Ecto neural progenitor cell (in vitro differentiated cells): ENCODE results near the gene CDC6.
A peak's percentile ranks its signal among the peaks of the same experiment; 100 is the strongest.

Source experiments
- DNase-seq: peaks from one replicate; pipeline ENCODE4 v3.0.0-alpha.2; 2018; ENCODE audit warnings: low spot score

The CDC6 gene, protein sequence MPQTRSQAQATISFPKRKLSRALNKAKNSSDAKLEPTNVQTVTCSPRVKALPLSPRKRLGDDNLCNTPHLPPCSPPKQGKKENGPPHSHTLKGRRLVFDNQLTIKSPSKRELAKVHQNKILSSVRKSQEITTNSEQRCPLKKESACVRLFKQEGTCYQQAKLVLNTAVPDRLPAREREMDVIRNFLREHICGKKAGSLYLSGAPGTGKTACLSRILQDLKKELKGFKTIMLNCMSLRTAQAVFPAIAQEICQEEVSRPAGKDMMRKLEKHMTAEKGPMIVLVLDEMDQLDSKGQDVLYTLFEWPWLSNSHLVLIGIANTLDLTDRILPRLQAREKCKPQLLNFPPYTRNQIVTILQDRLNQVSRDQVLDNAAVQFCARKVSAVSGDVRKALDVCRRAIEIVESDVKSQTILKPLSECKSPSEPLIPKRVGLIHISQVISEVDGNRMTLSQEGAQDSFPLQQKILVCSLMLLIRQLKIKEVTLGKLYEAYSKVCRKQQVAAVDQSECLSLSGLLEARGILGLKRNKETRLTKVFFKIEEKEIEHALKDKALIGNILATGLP

DNA sequence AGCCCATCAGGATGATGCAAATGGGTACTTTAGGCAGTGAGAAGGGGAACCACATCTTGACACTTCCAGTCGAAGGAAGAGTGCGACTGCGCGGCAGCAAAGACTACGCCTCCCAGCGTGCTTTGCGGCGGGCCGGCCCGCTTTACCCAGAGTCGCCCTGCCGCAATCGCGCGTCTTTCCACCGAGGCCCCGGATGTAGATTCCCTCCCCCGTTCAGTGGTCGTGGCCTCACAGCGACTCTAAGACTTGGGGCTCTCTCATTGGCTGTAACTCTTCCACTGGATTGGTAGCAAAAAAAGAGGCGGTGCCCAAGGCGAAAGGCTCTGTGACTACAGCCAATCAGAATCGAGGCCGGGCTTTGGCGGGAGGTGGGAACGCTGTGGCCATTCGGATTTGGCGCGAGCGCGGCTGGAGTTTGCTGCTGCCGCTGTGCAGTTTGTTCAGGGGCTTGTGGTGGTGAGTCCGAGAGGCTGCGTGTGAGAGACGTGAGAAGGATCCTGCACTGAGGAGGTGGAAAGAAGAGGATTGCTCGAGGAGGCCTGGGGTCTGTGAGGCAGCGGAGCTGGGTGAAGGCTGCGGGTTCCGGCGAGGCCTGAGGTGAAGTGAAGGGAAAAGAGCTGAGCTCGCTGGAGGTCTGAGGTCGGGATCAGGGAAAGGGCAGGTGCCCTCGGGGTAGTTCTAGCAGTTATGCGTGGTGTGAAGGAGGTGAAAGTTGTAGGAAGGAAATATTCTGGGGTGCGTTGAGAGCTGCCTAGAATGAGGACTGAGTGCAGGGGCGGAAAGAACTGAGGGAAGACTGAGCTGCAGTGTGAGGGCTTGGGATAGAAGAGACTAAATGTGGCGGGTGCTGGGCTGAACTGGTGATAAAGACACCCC is at the start of gene CDC6:
CDC6 (plus strand) TSS at position 386 of the 876 bp plus-strand sequence. CDS start 1,542 bp downstream, outside the sequence.
- DNase-seq: peak; percentile 100

DNA sequence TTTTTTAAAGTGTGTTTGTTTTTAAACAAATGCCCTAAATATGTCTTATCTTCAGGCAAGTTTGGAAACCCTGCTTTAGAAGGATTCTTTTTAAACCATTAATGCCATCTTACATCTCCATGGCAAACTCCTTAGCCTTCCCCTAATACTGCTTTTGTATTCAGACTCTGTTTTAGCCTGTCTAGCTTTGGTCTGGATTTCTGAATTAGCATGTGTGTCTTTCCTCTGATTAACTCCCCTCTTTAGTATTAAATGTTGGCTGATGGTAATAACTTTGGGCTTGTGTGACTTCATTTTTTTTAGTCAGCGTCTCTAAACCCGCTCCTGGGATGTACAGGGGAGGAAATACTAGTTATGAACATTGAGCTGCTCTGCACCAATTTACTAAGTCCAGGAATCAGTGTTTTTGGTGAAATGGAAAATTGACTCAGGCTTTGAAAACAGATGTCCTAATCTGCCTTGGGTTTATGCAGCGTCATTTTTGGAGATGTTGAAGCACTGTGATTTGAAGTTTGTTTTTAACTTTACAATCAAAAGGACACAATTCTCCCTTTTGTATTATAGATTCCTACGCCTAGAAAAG is 46.3 kb upstream of the CDC6 start:
- DNase-seq: no peak

DNA sequence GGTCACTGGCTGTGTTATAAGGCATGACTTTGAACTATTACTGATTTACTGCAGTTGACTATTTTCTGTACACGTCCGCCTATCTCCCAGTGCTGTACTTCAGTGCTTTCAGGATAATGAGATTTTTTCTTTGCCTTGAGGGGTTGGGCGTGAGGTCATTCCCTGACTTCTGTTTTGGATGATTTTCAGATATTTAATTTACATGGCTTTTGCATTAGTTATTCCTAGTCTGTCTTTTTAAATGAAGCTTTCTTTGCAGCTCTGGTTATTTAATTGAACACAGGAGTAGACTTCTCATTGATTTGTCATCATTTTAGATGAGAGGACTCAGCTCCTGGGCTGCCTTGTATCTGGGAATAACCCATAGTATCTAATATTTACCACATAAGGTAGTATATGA is 44.9 kb upstream of the CDC6 start:
- no peak for DNase-seq

DNA sequence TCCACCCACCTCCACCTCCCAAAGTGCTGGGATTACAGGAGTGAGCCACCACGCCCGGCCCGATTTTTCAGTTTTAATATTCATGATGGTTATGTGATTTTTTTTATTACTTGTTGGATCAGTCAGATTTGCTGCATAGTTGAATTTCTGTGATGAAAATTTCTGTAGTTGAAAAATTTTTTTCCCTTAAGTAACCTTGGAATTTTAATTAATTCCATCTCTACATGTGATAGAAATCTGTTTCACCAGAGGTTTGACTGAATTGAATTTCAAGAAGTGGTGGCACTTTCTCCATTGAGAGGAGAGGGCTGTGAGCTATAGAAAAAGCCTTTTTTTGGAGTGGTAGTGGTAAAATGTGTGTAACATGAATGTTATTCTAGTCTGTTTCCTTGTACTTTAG is 43.9 kb upstream of the CDC6 start:
- no peak for DNase-seq

DNA sequence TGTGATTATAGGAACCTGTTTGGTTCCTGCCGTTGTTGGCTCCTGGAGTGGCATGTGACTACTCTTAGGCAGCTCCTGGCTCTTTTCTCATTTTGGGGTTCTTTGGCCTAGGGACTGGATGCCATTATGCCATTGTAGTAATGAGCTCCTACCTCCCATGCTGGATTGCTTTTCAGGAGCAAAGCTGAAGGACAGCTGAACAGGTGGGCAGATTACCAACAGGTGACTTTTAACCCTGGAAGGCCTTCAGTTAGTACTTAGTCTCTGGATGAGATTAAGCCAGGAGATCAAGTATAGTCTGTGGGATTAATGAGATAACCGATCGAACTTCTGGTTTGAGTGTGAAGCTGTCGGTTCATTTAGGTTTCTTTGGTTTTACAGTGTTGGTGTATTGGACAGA is 43.4 kb upstream of the CDC6 start:
- no peak for DNase-seq

DNA sequence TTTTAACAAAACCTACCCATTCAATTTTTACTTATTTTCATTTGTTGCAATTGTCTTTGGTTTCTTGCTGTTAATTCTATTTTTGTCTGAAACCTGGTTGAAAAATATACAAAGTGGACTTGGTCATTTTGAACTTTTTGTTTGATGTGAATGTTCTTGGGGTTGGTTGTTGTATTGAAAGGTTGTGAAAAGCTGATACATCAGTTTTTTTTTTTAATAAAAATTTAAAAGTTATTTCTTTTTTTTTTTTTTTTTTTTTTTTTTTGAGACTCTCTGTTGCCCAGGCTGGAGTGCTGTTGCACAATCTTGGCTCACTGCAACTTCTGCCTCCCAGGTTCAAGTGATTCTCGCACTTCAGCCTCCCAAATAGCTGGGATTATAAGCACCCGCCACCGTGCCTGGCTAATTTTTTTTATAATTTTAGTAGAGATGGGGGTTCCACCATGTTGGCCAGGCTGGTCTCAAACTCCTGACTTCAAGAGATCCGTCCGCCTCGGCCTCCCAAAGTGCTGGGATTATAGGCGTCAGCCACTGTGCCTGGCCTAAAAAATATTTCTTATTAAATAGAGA is 39.7 kb upstream of the CDC6 start:
- no peak for DNase-seq

DNA sequence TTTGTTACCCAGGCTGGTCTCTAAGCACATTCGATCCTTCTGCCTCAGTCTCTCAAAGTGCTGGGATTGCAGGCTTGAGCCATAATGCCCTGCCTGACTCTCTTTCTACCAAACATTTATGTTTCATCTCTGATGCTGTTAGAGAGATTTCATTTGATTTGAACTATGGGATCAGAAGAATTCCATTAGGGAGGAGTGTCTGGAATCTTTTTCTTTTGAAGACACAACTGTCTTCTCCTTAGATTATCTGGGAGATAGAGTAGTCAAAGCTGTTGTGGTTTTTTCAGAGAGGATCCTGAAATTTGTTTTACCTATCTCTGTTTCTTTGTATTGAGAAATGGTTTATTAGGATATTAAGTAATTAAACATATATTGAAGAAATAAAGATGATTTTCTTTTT is 39.2 kb upstream of the CDC6 start:
- DNase-seq: no peak

DNA sequence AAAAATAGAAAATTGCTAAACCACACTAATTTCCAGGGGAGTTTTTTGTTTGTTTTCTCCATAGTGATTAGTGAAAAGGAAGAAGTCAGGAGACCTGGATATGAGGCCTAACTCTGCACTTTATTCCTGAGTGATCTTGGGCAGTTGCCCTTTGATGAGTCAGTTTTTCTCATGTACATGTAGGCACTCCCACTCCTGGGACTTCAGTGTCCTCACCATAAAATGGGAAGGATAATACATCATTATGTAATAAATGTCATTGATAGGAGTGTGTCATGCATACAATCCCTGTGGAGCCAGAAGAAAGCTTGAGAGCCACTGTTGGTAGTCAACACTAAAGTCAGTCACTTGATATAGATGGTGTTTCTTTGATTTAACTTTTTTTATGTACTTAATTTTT is 36.1 kb upstream of the CDC6 start:
- no peak for DNase-seq

DNA sequence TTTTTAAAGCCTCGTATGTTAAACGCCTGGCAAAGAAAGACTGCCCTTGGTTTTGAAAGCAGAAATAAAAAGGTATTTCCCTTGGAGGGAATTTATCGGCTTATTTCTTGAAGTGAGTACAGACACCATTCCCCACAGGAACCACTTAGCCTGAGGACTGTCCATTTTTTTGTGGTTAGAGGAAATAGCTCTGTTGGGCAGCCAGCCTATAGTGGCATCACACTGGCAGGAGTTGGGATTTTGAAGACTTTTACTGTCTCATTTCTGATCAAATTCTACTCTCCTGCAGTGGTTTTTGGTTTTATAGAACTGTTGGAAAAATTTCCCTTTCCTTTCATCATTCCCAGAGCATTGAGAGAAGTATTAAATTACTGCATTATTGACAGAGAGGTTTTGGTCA is 34.1 kb upstream of the CDC6 start:
- DNase-seq: no peak

DNA sequence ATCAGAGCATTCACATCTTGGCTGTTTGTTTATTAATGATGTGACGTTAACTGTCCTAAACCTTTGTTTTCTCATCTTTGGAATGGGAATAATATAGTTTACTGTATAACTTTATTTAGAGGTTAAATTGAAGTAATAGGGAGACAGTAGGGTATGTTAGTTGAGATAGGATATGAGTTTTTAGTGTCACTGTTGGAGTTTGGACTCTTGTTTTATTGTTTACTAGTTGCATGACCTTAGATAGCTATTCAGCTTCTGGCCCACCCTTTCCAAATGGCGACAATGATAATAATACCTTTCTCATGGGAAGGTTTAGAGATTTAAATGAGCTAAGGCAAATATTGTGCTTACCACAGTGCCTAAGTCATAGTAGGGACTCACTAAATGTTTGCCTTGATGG is 28.2 kb upstream of the CDC6 start:
- DNase-seq: no peak

DNA sequence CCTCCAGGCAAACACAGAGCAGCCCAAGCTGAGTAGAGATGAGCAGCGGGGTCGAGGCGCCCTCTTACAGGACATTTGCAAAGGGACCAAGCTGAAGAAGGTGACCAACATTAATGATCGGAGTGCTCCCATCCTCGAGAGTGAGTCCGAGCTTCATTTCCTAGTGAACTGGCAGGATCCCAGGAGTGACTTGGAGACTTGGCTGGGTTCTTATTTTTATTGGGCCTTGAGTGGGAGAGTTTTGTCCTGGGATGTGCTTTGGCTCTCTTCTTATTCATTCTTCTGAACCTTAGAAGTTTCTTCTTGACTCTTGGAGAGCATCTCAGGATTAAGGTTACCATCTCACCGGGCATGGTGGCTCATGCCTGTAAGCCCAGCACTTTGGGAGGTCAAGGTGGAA is 27.2 kb upstream of the CDC6 start:
- no peak for DNase-seq

DNA sequence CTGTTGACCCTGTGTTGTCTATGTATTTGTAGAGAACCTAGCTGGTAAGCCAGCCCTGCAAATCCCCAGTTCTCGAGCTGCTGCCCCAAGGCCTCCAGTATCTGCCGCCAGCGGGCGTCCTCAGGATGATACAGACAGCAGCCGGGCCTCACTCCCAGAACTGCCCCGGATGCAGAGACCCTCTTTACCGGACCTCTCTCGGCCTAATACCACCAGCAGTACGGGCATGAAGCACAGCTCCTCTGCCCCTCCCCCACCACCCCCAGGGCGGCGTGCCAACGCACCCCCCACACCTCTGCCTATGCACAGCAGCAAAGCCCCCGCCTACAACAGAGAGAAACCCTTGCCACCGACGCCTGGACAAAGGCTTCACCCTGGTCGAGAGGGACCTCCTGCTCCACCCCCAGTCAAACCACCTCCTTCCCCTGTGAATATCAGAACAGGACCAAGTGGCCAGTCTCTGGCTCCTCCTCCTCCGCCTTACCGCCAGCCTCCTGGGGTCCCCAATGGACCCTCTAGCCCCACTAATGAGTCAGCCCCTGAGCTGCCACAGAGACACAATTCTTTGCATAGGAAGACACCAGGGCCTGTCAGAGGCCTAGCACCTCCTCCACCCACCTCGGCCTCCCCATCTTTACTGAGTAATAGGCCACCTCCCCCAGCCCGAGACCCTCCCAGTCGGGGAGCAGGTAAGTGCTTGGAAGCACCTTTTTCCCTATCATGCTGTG is 23.1 kb upstream of the CDC6 start:
- DNase-seq: peak; percentile 54

DNA sequence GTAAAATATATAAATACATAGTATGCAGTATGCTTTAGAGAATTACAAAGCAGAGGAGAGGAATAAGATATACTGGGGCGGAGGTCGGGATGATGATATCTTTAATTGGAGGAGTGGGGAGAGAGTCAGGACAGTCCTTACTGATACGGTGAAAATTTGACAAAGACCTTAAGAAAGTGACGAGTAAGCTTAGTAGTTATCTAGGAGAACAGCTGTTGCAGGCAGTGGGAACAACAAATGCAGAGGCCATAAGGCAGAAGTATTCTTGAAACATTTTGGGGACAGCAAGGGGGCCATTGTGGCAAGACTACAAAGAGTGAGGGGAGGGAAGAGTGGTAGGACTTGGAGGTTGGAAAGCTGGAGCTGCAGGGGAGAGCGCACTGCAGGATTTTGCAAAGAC is 22.3 kb upstream of the CDC6 start:
- no peak for DNase-seq

DNA sequence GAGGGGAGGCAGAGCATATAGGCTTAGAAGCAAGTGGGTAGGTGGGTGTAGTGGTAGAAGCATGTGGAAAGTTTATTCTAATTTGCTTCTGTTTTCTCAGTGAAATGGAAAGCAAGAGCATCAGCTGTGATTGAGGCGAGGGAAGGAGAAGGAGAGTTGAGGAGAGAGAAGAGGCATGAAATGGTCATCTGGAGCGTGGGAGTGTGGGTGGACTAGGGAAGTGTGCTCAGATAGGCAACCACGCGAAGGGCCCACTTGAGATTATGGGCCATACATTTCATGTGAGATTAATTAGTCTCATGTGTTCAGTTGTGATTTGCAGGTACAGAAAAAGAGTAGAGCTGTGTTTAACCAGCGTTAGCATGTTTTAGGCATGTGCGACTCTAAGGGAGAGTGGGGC is 20.8 kb upstream of the CDC6 start:
- DNase-seq: no peak

DNA sequence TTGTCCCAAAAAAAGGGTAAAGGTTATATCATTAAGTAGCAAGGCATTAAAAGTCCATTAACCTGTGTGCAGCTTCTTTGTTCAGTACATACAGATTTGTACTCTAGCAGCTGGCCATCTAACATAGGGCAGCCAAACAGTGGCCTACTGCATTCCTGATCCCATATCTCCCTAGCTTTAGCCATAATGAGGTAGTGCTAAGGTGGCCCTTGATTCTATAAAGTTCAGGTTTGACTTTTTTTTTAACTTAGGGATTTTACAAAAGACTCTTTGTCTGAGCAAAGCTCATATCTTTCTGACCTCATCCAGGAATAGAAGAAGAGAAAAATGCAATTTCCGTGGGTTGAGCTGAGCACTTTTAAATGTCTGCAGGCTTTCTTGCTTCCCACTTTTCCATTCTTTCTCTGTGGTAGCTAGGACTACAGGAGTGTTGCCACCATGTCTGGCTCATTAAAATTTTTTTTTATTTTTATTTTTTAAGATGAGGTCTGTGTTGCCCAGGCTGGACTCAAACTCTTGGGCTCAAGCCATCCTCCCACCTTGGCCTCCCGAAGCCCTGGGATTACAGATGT is 19.5 kb upstream of the CDC6 start:
- DNase-seq: no peak

DNA sequence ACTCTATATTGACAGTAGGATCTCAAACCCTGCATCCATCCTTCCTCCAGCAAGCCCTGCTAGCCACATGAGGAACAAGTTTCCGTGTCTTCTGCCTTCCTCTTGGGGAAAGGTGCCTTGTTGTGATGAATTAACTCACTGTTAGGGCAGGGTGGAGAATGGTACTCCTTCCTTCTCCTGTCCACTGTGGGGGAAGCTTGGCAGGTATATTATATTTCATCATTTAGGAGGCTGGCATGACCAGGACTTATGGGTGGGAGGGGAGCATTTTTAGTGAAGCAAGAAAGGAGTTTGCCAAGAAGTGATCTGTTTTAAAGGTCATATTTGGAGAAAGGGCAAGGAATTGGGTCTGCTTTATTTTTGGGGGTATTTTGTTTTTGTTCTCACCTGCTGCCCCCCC is 9.3 kb upstream of the CDC6 start:
- no peak for DNase-seq

DNA sequence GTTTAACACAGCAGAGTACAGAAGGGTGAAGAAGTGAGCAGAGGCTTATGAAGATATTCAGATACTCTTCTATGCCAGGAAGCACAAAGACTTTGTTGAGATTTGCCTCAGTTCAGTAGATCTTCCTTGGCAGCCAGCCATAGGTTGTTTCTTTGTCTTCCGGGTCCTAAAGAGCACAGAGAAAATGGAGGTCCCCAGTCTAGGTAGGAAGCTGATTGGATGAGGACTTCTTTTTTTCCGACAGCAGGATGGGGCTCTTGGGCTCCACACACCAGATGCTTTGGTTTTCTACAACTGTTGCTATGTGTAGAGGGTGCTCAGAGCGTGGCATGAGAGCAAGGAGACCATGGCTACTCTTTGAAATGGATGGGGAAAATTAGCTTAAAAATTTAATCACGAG is 8.3 kb upstream of the CDC6 start:
- DNase-seq: no peak

DNA sequence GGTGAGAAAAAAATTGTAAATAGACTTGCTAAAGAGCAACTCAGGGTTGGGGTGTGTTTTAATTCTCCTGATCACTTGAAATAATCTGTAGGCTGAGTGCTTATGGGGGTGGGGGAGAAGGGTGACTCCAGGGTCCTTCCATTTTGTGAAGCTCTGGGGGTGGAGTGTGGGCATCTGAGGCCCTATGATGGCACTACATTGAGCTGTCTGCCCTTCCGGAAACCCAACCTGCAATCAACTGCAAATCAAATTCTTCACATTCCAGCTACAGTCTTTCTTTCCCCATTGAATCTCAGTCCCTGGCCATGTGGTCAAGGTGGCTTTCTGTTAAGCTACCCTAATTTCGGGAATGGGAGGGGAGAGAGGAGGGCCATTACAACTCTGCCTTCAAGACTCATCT is 6.0 kb upstream of the CDC6 start:
- no peak for DNase-seq

DNA sequence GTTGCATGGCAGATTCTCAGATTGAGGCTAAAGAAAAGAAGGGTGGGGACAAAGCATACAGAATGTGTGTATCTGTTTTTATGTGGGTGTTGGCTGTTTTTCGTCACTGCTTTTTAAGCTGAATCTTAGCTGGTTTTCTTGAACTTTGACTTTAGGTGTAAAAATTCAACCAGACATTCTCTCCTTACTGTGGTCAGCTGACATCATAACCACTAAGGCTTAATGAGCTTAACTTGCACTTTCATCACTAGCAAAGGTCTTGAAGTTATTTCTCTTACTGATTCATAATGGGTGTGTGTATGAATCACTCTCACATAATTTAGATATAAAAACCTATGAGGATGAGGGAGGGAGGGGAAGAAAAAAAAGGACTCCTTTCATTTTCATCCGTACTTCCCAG is 4.0 kb upstream of the CDC6 start:
- no peak for DNase-seq

DNA sequence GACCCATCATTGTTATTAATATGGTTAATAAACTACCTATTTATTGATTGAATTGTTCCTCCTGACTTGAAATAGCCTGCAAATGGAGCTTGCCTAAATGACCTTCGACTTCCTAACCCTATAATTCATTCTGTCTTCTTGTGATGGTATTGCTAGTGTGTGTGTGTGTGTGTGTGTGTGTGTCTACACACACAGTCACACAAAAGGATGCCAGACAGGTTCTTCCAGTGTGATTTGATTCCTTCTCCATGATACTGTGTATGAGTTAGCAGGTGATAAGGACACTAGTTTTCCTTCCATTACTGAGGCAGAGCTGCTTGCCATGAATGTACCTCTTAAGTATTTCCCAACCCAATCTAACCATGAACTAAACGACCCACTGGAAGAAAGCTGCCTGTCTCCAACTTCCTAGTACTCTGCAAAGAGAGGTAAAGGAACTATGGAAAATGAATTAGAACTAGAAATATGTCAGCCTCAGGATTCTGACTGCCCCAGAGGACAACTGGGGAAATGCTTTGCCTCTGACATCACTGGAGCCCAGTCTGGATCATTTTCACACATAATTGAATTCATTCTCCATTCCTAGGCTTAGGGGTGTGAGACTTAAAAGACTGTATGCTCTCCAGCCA is 3.5 kb upstream of the CDC6 start:
- DNase-seq: no peak

DNA sequence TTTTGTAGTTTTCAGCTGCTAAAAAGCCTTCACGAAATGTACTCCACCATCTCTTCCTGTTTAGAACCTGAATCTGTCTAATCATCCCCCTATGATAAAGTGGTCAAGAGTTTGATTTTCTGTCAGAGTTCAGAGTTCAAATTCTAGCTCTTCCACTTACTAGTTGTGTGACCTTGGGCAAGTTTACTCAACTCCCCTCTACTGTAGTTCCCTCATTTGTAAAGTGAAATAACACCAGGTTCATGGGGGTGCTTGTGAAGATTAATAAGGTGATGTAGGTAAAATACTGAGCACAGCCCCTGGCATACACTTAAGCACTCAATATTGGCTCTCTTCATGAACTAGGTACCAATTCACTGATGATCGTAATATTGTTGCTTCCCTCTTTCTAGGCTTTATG is 1.2 kb upstream of the CDC6 start:
- DNase-seq: no peak
